DMS79 treated with DMSO at 0.1 percent for 48 hours (cell line): ENCODE measurements around the gene SP140L.
"Not testable (repeated sequence)": the region's sequence is repeated elsewhere in the genome, so short reads cannot be mapped to it uniquely, and the experiment has no call there.

ENCODE experiments used
- DNase-seq: peaks from one replicate; lab custom pipeline; 2025; lab: John Stamatoyannopoulos, UW

The SP140L gene

DNA sequence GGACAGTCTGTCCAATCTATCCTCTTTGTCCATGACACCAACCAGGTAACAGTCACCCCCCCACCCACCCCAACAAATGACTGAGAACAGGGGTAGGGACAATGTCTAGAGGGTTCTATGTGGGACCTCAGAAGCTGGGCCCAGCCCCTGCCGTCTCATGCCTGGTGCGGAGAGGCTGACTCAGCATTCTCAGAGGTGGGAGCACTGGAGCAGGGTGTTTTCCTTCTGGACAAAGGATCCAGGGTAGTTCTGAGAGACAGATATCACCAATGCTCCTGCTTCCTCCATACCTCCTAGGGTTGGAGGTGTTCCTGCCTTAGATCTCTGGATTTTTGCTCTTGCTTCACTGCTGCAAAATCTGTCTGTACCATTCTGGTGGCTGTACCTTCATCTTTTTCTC is 55.1 kb downstream of the SP140L start:
- no peak for DNase-seq

DNA sequence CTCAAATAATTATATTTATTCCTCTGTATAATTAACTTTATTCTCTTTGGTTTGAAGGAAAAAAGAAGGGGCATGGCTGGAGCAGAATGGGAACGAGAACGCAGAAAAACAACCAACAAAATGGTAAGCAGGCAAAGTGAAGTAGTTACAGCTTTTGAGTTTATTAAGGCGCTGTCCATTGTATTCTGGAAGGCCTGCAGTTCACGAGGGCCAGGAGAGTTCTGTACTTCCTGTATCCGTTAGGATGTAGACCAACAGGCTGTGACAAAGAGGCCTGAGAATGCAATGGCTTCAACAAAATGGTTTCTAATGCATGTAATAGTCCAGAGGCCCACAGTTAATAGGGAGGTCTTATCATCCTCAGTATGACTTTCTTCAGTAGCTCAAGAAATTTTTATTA is 56.5 kb downstream of the SP140L start:
- no peak for DNase-seq

- DNase-seq, result no peak
Observed at GRCh38 chr2:230384986-230385385, 58.0 kb downstream of the SP140L start.

GRCh38 chr2:230394301-230394700 is 67.3 kb downstream of the SP140L start:
- DNase-seq, result no peak

DNA sequence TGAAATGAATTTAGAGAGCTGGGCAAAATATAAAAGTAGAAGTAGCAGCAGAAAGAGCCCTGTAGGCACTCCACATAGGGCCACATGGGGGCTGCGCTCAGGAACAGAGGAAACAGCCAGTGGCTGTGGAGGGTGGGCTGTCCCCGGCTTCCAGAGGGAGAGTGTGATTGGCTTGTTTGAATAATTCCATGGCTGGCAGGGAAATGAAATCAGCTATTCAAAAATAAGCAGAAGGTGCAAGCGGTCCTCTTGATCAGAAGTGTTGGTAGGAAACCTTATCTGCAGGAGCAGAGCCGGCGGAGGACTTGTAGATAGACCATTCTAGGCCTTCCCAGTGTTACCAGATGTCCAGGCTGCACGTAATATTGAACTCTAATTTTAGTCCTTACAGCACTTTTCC is 71.7 kb downstream of the SP140L start:
- not testable (repeated sequence) for DNase-seq

DNA sequence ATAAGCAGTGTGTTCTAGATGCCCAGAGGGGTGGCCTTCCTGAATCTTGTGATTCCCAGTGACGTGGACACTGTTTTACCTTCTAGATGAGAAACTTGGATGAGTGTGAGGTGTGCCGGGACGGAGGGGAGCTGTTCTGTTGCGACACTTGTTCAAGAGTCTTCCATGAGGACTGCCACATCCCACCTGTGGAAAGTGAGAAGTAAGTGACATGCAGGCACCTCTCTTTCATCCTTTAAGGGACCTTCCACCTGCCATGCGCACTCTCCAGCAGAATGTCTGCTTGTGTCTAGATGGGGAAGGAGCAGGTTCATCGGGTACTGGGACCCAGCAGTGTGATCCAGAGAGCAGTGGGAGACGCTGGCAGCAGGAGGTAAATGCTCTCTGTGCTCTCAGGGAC is 73.0 kb downstream of the SP140L start:
- no peak for DNase-seq

GRCh38 chr2:230400454-230400853 is 73.5 kb downstream of the SP140L start:
- DNase-seq, result no peak

GRCh38 chr2:230401026-230401425 is 74.0 kb downstream of the SP140L start:
- not testable (repeated sequence) for DNase-seq

GRCh38 chr2:230403746-230404145 is 76.8 kb downstream of the SP140L start:
- no peak for DNase-seq

DNA sequence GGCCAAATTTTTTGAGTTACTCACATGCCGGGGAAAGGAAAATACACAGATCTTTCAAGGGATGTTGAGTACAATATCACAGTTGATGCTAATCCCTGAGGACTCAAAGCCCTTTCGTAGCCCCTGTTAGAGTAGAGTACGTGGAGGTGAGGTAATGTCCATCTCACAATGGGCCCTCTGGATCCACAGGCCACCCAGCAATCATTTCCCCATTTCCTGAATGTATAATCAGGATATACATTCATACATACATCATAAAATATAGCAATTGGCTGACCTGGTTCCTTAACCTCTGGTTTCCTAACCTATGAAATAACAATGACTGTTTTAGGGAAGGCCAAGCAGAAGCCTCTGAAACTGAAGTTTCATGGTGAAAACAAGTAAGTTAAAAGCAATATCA is 78.8 kb downstream of the SP140L start:
- no peak for DNase-seq

GRCh38 chr2:230408244-230408842 is 81.3 kb downstream of the SP140L start:
- DNase-seq, result no peak

- not testable (repeated sequence) for DNase-seq
Observed at GRCh38 chr2:230409316-230409715, 82.3 kb downstream of the SP140L start.

DNA sequence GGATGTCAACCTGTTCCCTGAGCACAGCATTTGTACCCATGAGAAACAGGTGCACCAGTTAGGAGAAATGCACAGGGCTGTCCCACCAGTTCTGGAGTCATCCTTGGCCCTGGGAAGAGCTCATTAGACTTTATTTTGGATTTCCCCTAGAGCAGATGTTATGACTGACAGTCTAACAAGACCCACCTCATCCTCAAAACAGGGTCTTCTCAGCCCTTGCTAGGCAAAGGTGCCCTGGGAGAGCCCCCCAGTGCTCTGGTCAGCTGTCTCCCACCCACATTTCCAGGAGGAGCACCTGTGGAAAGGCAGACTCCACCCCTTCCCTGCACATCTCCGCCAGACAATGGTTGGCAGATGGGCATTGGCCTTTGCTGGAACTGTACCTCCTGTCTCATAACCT is 83.3 kb downstream of the SP140L start:
- DNase-seq, result no peak

- DNase-seq, result no peak
Observed at GRCh38 chr2:230410861-230411569, 84.0 kb downstream of the SP140L start.

- DNase-seq, result peak; percentile 40
Observed at GRCh38 chr2:230411570-230412370, 84.8 kb downstream of the SP140L start.

DNA sequence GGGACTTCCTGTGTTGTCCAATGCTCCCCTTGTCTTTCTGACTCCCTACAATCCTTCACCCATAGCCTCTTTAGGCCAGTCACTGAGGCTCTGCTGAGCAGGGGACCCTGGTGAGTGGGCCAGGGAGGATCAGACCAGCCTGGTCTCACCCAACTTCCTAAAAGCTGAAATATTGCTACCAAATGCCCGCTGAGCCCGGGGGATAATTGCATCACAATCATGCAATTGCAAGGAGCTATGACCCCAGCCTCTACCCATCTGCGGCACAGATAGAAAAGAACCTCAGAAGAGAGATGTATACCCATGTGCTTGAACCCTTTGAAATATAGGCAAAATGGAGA is 85.3 kb downstream of the SP140L start:
- DNase-seq, result no peak

- no peak for DNase-seq
Observed at GRCh38 chr2:230412846-230413245, 85.9 kb downstream of the SP140L start.

GRCh38 chr2:230413479-230413878 is 86.5 kb downstream of the SP140L start:
- no peak for DNase-seq

- DNase-seq, result no peak
Observed at GRCh38 chr2:230414302-230414701, 87.3 kb downstream of the SP140L start.

DNA sequence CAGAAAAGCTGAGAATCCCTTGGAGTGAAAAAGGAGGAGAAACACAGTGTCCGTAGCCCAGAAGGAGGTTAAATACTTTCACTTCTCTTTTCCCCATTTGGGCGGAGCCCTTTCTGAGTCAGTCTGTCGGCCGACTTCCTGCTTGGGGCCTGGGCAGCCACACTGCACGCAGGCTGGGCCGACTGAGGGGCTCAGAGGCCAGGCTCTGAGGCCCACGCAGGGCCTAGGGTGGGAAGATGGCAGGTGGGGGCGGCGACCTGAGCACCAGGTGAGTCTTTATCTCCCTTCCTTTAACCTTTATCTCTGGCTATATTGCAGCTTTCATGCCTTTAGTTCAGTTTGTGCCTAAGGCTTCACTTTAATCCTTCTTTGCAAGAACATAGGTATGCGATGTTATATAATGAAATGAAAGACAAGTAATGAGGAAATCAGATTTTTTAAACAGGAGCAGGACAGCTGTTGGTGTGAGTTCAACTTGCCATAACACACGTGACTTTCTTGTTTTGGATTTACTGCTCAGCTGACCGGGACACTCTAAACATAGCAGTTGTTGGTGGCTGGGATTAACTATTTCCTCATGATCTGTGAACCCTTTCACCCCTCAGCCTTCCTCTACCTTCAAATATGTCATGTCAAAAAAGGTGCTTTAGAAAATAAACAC is 89.2 kb downstream of the SP140L start, which contains the start of gene SP100:
Gene SP100 (plus strand): TSS at position 141 of the 661 bp plus-strand sequence. CDS start 96 bp downstream, at position 237.
- DNase-seq, result no peak

GRCh38 chr2:230417436-230417835 is 90.4 kb downstream of the SP140L start:
- DNase-seq, result no peak

DNA sequence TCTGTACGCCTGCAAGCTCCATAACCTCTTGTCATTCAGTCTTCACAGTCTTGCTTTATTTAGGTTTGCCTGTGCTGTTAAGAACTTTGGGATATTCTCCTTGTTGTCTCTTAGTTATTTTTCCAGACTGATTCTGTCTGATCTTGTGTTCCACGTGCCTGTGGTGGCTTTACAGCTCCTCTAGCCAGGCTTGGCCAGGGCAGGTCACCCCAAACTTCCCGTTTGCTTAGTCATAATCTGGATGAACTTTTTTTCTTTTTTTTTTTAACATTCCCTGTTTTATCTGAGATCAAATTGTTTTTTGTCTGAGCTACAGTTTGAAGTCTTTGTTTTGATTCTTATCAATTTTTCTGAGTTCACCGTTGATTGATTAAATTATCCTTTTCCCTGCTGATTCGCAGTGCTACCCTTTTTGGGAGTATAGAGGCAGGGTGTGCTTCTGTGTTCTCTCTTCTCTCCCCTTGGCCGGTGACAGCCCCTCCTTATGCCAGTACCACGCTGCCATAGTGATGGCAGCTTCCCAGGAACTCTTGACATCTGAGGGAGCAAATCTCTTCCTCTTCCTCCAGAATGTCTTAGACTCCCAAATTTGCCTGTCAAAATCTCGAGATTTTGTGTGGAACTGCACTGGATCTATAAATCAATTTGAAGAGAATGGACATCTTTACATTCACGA is 91.5 kb downstream of the SP140L start:
- no peak for DNase-seq
